GM12892 (cell line): ENCODE results near the gene MYO19.
"Not testable (repeated sequence)": the region's sequence is repeated elsewhere in the genome, so short reads cannot be mapped to it uniquely, and the experiment has no call there.

Experiments
- DNase-seq: peaks from one replicate; pipeline ENCODE4 v3.0.0; 2011; ENCODE audit not compliant: insufficient read length
- FAIRE-seq: peaks from 2 replicates; lab custom pipeline; 2011; peaks lifted over from hg19 to GRCh38; lab: Jason Lieb, UNC
- POLR2A ChIP-seq: IDR thresholded peaks from 2 replicates; pipeline ENCODE4 v1.6.1; 2011; ENCODE audit warnings: low read depth, low read length, control low read depth
- POLR2AphosphoS5 ChIP-seq: IDR thresholded peaks from 2 replicates; pipeline ENCODE4 v1.6.1; 2011; ENCODE audit warnings: low read depth, low read length, control low read depth
- TAF1 ChIP-seq: IDR thresholded peaks from 2 replicates; pipeline ENCODE4 v1.6.1; 2011; ENCODE audit warnings: low read depth, mild to moderate bottlenecking, control low read depth, low read length, borderline replicate concordance

Gene MYO19

GRCh38 chr17:36525113-36525512 is 9.6 kb downstream of the MYO19 start:
- FAIRE-seq (no peak), DNase-seq (no peak)
- TF ChIP-seq TAF1 (no peak), POLR2AphosphoS5 (no peak), POLR2A (no peak)

GRCh38 chr17:36524428-36524876 is 10.2 kb downstream of the MYO19 start:
- no peak for TF ChIP-seq POLR2AphosphoS5
- no peak for TF ChIP-seq TAF1
- TF ChIP-seq POLR2A = no peak
- DNase-seq = no peak
- FAIRE-seq = no peak

- TF ChIP-seq POLR2AphosphoS5 (no peak), POLR2A (no peak), TAF1 (no peak)
- FAIRE-seq (no peak), DNase-seq (no peak)
These were observed 11.6 kb downstream of the MYO19 start for GRCh38 chr17:36523113-36523512.

- TF ChIP-seq TAF1 (no peak), POLR2AphosphoS5 (no peak), POLR2A (no peak)
- no peak for DNase-seq
- FAIRE-seq = no peak
These were observed 18.8 kb downstream of the MYO19 start for GRCh38 chr17:36515837-36516236.

GRCh38 chr17:36514856-36515255 is 19.8 kb downstream of the MYO19 start:
- no peak for TF ChIP-seq POLR2A
- no peak for TF ChIP-seq POLR2AphosphoS5
- no peak for TF ChIP-seq TAF1
- FAIRE-seq (no peak), DNase-seq (no peak)

GRCh38 chr17:36512641-36513040 is 22.0 kb downstream of the MYO19 start:
- FAIRE-seq (no peak), DNase-seq (no peak)
- TF ChIP-seq POLR2AphosphoS5 (0 out of 2 replicates have a peak, but pooled peaks have one; percentile 7), TAF1 (no peak)

GRCh38 chr17:36511216-36511615 is 23.5 kb downstream of the MYO19 start:
- FAIRE-seq = no peak
- TF ChIP-seq TAF1 (no peak), POLR2A (no peak), POLR2AphosphoS5 (no peak)
- DNase-seq = no peak

GRCh38 chr17:36510636-36511035 is 24.0 kb downstream of the MYO19 start:
- no peak for DNase-seq
- no peak for FAIRE-seq
- TF ChIP-seq TAF1 (no peak), POLR2A (no peak), POLR2AphosphoS5 (no peak)

- FAIRE-seq (no peak), DNase-seq (no peak)
- no peak for TF ChIP-seq POLR2A
- no peak for TF ChIP-seq POLR2AphosphoS5
- TF ChIP-seq TAF1 = no peak
These were observed 25.2 kb downstream of the MYO19 start for GRCh38 chr17:36509272-36509985.

- FAIRE-seq, DNase-seq: not testable (repeated sequence)
These were observed 26.2 kb downstream of the MYO19 start for GRCh38 chr17:36508439-36508838.

- FAIRE-seq = no peak
- no peak for DNase-seq
- TF ChIP-seq POLR2A = no peak
These were observed 27.4 kb downstream of the MYO19 start for GRCh38 chr17:36507266-36507665.

- no peak for FAIRE-seq
- TF ChIP-seq TAF1 = no peak
- TF ChIP-seq POLR2AphosphoS5 = no peak
- no peak for TF ChIP-seq POLR2A
These were observed 27.8 kb downstream of the MYO19 start for GRCh38 chr17:36506831-36507230.

More at GRCh38 chr17:36506831-36507230, 27.8 kb downstream of the MYO19 start:
- DNase-seq = no peak
